SIG-M5 treated with dmso at 0.1 percent for 504 hours (cell line): ENCODE results near the gene CADPS2.
"Not testable (repeated sequence)": the region's sequence is repeated elsewhere in the genome, so short reads cannot be mapped to it uniquely, and the experiment has no call there.

Source experiments
- DNase-seq: peaks from one replicate; lab custom pipeline; 2025; ENCODE audit not compliant: unreplicated experiment; lab: John Stamatoyannopoulos, UW

The CADPS2 gene

DNA sequence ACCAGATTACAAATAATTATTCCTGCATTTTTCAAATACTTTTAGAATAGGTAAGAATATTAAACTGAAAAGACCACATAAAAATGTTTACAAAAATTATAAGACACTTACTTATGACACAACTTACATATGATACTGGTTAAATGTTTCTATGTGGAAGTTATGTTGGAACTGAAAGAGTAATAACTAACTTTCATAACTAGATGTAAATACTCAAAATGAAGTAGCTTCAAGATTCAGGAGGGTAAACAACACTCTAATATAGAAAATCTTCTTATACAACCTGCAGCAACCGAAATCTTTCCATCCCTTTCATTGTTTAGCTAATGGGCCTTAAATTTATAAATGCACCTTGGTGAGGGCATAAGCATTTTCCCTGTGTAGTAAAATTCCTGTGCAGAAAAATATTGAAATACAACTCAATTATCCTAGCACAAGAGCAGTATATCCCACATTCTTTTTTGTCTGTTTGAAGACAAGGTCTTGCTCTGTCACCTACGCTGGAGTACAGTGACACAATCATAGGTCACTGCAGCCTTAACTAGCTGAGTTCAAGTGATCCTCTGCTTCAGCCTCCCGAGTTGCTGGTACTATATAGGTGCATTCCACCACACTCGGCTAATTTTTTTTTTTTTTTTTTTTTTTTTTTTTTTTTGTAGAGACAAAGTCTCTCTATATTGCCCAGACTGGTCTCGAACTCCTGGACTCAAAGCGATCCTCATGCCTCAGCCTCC is 168.7 kb downstream of the CADPS2 start:
- DNase-seq, result no peak

DNA sequence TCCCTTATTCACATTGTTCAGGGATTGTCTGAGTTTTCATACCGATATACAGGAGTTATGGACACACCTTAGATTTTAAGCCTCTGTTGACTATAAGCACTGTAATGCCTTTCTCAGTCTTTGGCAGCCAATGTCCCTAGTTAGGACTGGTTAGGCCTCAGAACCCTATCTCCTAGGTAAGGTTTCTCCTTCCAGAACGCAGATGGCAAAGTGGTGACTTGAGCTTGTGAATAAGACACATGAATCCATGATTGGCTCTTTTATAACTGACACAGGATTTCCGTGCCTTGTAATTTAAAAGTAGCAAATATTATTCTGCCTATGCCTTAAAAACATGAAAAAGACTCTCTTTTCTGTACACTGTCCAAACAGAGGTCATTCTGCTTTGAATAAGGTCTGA is 171.1 kb downstream of the CADPS2 start:
- no peak for DNase-seq

DNA sequence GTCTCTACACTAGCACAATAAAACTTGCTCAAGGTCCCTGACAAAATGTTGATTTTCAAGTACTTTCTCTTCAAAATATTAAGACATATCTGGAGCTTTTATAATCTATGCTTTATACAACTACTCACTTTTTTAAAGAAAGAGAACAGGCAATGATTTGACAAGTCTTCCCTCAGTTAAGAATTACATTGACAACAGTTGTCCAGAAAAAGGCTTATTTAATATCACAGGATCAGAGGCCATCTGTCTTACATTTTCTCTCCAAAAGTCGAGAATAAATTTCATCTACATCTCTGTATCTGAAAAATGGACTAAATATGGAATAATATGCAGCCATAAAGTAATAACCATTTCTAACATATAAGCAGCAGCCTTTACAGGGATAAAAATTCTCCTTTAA is 175.3 kb downstream of the CADPS2 start:
- no peak for DNase-seq

DNA sequence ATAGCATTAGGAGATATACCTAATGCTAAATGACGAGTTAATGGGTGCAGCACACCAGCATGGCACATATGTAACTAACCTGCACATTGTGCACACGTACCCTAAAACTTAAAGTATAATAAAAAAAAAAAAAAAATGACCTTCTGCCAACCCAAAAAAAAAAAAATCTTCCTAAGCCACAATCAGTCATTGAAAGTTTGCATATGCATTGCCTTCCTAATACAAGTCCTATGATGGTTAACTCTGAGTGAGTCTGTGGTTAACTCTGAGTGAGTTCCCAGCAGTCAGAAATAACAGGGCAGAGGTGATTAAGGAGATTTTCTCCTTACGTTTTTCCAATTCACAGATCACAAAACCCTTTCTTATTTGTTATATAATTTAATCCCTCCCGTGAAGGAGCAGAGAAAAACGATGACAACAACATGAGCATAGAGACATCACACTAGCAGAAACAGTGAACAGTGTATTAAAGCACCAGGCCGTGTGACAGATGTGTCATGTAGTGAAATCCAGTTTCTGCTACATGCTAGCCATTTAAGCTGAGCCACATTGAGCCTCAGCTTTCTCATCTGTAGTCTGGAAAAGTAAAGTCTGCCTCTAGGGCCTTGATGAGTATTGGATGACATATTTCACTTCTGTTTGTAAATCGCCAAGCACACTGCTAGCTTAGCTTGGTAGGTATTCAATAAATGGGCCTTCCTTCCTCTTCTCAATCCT is 176.2 kb downstream of the CADPS2 start:
- no peak for DNase-seq

DNA sequence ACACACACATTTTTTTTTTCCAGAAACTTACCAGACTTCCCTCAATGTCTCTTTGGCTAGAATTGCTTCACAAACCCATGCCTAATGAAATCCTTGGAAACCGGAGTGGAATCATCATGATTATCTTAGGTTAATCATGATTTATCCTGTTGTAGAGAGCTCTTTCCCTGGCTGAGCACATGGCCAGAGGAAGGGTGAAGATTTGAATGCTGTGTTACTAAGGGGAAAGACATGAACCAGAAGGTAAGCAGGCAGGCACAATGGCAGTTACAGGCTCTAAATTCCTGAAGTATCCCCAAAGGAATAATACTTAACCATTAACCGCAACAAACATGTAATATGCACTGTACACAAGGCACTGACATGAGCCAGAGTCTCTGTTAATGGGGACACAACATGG is 179.4 kb downstream of the CADPS2 start:
- no peak for DNase-seq

DNA sequence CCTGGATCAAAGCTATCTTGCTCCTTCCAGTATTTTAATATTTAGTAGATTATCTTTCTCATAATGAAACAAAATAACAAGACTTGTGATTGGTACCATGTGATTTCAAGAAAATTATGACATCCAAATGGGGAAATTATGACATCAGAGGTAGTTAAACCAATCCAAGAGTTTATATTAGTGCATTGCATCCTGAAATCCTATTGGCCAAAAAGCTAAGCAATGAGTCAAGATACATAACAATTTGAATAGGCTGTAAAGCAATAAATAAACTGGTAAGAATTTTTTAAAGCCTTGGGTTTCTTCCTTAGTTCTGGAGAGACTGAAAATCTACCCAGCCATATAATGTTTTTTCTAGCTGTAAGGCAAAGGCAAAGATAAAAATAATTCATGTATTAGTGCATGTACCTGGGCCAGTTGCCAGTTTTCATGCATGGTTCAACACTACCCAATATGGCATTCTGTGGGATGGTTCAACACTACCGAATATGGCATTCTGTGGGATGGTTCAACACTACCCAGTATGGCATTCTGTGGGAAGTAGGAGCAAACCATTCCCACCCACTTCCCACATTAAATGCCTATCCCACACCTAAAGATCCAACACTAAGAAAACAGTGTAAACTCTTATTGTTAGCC is 183.3 kb downstream of the CADPS2 start, which contains the start of gene RNF148:
RNF148 (minus strand) TSS at position 51 of the 639 bp plus-strand sequence. CDS start 172 bp downstream, outside the sequence.
- no peak for DNase-seq

DNA sequence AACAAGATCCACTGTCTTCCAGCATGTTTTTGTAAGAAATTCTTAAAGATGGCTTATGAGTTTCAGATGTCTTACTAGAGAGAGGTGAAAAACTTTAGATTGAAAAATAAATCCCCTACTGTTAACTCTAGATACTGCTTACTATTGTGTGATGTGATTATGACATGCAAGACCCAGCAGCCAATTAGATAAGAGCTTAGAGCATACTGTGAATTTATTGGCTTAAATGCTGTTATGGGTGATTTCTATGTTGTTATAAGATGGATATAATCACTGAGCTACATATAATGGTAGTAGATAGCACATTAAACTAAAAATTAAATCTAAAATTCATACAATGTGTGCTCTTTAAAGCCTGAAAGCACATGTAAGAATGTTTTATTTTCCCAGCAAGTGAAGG is 187.2 kb downstream of the CADPS2 start, which contains the start of gene RNF133:
RNF133 (minus strand) TSS at position 101 of the 400 bp plus-strand sequence. CDS start 199 bp downstream, outside the sequence.
- DNase-seq, result no peak

DNA sequence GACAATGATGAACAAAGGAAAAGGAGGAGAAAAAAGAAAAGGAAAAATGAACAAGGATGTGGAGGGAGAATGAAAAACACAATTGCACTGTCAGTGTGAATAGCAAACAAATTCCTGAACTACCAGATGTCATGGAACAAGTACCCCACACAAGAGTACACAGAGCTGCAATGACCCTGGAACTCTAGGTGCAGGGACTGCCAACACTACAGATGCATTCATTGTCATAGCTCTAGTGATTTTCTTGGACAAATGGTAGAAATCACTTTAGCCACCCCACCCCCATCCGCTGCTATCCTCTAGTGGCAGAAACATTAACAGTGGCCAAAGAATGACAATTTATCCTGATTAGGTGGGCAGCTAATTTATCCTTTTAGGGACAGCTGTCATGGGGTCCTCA is 190.4 kb downstream of the CADPS2 start:
- DNase-seq, result no peak

DNA sequence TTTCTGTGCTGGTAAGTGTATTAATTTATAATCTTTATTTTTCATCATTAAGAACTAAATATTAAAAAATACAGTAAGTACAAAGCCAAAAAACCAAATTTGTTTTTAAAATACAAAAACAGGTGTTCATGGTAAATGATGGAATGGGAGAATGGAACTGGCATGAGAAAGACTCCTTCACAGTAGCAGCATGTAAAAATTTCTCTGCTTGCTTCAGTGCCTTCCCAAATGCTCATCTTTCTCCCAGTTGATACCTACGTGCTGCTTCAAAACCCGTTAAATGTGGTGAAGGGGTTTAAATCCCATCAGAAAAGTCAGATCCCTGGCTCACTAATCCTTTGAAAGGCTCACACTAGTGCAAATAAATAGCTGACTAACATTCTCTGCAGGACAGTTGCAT is 191.6 kb downstream of the CADPS2 start:
- no peak for DNase-seq

DNA sequence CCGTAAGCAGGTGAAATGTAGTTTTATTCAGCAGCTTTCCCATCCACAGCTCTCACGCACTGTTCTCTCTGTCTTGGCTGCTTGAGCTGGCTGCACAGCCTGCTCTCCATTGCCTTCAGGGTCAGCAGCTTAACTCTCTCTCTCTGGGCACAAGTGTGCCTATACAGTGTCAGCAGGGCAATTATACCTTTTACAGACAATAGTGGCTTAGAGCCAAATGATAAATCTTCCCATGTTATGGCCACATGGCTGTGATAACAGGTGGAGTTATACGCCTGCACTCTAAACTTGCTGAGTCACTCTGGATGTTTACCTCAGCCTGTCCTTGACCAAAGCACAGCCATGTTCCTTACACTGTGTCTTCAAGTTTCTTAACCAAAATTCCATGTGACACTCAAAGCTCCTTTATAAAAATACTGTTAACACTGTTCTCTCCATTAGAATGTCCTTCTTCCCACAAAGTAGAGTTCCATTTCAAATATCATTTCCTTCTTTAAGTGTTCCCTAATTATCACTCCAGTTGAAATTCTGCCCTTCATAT is 193.4 kb downstream of the CADPS2 start:
- DNase-seq, result no peak

DNA sequence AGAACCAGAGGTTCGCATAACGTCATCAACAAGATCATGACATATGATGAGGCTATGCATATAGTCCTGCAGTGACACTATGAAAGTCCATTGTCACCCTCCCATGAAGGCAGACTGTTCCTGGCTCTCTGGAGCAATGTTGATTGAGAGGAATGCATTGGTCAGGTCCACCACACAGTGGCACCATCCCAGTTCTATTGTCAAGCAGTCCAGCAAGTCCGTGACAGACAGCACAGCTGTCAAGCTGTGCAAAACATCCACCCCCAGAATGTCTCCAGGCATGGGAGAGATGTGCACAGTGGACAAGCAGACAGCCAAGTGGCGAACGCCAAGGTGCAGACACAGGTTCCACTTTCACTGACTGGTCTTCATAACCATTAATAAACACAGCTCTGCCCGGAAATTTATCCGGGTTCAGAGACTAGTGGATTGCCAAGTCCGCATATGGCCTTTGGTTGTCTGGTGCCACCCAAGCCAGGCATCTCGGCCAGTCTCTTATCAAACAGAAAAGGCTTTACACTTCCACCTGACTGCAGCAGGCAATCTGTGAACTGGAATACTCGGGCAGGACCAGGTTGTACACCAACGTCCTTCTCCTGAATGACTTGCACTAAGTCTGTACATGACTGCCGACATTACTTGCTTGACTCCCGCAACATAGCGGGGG is 194.6 kb downstream of the CADPS2 start:
- DNase-seq, result no peak

DNA sequence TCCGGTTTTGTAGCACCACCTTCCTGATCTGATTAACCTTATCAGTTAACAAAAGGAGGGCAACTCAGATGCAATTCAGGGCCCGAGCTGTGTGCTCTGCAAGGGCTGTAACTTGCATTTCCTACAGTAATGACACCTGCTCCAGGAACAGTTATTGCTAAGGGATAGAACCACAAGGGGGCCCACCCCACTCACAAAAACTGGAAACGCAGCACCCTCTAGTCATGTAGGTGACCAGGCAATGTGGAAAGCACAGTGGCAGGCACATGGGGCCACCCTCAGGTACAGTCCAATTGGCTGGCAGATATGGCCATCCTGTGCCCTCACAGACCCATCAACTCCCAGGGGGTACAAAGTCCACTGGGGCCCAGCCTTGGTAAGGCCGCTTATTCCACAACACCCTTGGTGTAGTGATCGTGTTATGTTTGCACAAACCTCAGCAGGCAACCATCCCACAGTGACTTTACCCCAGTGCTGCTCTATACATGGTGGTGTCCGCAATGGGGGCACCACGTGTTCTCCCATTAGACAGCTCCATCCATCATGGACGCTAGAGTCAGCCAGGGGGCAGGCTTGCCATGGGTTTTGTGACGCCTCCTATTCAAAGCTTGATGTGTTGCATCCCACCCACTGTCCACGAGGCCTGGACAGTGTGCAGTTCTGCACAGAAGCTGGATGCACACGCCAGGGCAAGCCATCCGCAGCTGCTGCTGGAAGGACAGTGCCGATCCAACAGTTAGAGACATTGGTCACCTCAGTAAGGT is 196.7 kb downstream of the CADPS2 start:
- DNase-seq, result no peak

DNA sequence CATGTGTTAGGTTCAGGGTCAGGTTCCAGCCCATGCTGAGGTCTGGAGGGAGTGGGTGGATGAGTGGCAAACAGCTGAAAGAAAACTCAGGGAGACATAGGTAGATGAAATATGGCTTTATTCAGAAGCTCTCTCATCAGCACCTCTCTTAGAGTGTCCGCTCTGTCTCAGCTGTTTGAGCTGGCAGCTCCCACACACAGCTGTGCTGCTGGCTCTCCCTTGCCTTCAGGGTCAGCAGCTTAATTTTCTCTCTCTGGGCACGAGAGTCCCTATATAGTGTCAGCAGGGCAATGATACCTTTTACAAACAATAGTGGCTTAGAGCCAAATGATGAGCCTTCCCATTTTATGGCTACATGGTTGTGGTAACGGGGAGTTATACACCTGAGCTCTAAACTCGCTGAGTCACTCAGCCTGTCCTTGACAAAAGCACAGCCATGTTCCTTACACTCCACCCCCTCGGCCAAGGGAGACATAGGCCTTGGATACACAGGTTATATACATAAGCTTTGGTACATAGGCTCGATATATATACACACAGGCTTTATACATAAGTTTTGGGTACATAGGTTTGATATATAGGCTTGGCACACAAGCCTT is 197.8 kb downstream of the CADPS2 start:
- no peak for DNase-seq

DNA sequence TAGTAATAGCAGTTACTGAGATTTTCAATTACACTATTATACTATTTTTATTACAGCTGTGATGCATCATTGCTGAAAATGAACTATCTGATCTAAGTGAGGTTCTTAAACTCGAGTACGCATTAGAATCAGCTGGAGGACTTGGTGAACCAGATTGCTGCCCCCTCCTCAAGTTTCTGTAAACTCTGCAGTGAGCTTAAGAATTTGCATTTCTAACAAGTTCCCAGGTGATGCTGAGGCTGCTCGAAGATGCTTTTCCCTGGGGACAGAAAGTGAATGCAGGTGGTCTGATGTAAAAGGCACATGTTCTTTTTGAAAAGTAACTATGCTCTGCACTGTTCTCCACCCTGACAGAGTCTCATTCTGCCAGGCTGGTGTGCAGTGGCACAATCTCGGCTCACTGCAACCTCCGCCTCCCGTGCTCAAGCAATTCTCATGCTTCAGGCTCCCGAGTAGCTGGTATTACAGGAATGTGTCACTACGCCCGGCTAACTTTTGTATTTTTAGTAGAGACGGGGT is 199.8 kb downstream of the CADPS2 start:
- no peak for DNase-seq

DNA sequence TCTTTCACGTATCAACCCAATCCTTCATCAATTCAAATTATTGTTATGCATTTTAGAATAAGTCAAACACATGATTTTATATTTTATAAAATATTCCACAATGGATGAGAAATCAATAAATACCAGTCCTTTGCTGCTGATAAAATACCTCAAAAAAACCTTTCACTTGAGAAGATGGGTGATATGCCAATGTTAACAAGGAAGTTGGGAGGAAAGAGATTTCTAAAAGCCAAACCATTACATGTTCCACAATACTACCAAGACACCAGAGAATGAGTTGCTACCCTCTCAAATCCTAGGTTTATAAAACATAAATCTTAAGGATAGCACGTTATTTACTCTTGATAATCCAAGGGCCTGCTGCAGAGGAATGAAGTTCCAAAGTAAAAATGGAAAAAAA is 201.8 kb downstream of the CADPS2 start:
- no peak for DNase-seq

DNA sequence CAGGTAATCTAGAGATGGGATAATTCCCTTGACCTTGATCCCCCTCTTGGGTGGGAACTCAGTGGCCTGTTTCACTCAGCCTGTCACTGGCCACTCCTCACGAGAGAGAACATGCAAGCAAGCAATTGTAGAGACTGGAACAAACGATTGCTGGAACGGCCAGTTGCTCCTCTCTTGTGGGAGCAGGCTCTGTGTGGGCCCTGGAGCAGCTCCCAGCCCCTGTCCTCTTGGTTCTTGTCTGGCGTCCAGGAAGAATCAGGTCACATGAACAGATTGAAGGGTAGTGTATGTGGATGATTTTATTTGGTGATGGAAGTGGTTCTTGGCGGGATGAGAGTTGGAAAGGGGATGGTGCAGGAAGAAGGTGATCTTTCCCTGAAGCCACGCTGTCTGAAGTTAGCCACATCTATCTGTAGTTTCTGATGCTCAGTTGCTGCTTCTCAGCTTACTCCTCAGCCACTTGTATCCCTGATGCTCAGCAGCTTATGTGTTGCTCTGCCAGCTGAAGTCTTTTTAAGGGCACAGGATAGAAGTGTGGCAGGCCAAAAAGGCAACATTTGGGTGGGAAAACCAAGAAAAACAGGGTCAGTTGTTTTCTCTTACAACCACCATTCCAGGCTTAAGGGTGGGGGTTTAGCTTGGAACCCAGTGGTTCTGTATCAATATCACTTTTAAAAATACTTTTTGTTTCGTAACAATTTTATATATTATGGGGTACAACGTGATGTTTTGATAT is 203.3 kb downstream of the CADPS2 start:
- no peak for DNase-seq

DNA sequence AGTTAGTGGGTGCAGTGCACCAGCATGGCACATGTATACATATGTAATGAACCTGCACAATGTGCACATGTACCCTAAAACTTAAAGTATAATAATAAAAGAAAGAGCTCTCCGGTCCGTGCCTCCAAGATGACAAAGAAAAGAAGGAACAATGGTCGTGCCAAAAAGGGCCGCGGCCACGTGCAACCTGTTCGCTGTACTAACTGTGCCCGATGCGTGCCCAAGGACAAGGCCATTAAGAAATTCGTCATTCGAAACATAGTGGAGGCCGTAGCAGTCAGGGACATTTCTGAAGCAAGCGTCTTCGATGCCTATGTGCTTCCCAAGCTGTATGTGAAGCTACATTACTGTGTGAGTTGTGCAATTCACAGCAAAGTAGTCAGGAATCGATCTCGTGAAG is 205.1 kb downstream of the CADPS2 start:
- not testable (repeated sequence) for DNase-seq

DNA sequence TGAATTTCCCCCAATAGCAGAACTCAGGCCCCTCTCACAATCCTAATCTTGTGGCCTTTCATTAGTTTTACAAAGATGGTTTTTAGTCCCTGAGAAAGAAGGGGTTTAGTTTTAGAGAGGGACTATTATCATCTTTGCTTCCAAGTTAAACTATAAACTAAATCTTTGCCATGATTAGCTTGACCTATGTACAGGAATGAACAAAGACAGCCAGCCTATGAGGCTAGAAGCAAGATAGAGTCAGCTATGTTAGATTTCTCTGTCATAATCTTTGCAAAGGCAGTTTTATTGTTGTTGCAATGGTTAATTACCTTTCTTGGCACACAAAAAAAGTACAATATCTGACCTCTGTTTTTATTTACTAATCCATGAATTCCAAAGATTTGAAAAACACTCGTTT is 206.4 kb downstream of the CADPS2 start:
- DNase-seq, result no peak

DNA sequence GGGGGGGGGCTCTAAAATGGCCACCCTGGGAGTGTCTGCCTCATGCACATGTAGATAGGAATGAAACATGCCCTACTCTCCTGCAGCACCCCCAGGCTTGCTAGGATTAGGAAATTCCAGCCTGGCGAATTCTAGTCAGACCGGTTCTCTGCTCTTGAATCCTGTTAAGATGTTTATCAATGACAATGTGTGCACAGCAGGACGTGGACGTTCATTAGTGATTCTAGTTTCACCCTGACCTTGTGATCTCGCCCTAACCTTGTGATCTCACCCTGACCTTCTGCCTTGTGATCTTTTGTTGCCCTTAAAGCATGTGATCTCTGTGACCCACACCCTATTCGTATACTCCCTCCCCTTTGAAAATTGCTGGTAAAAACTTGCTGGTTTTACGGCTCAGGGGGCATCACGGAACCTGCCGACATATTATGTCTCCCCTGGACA is 207.0 kb downstream of the CADPS2 start:
- DNase-seq, result not testable (repeated sequence)
